ENCODE measurements around the gene LGALS12. TPM values are rescaled to one million over a fixed set of nuclear protein-coding genes. Genes with fewer than 3 reads are reported as not detected.
"Not testable (repeated sequence)": the region's sequence is repeated elsewhere in the genome, so short reads cannot be mapped to it uniquely, and the experiment has no call there.

LGALS12 gene
- total and polyA plus RNA-seq, 4 donors = 0.12 to 0.99 (median 0.66) TPM; not detected in 1

DNA sequence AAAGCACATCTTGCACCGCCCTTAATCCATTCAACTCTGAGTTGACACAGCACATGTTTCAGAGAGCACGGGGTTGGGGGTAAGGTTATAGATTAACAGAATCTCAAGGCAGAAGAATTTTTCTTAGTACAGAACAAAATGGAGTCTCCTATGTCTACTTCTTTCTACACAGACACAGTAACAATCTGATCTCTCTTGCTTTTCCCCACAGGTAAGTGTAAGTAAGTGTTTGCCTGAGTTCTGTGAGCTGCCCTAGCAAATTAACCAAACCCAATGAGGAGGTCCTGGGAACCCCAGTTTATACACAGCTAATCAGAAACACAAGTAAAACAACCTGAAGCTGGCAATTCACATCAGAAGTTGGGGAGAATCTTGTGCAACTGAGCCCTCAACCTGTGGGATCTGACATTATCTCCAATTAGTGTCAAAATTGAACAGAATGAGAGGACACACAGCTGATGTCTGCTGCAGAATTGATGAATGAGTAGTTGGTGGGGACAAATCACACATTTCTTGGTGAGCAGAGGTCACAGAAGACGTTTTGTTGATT, 22.9 kb downstream of the LGALS12 start:
- not testable (repeated sequence) for DNase-seq (ENCODE audit: low read depth in 4 of 6, low spot score in 6 of 6); H3K27ac ChIP-seq (ENCODE audit: low read depth, low read length); H3K4me1 ChIP-seq (ENCODE audit: control insufficient read depth, insufficient read depth, low read length); H3K4me3 ChIP-seq (ENCODE audit: low read depth, low read length); H3K27me3 ChIP-seq (ENCODE audit: control insufficient read depth, insufficient read depth, low read length); H3K9me3 ChIP-seq (ENCODE audit: control insufficient read depth, insufficient read depth, low read length); H3K36me3 ChIP-seq (ENCODE audit: control insufficient read depth, insufficient read depth, low read length)
- 69% methylated on average over 1 of the region's 3 CpGs for WGBS (ENCODE audit: insufficient coverage)

DNA sequence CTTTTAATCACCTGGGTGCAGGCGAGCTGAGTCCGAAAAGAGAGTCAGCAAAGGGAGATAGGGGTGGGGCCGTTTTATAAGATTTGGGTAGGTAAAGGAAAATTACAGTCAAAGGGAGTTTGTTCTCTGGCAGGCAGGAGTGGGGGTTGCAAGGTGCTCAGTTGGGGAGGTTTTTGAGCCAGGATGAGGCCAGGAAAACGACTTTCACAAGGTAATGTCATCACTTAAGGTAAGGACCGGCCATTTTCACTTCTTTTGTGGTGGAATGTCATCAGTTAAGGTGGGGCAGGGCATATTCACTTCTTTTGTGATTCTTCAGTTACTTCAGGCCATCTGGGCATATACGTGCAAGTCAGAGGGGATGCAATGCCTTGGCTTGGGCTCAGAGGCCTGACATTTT, 23.5 kb downstream of the LGALS12 start:
- WGBS (ENCODE audit: insufficient coverage) = 40% methylated on average over 5 of the region's 6 CpGs
- H3K27me3 ChIP-seq (ENCODE audit: control insufficient read depth, insufficient read depth, low read length); H3K4me3 ChIP-seq (ENCODE audit: low read depth, low read length); H3K9me3 ChIP-seq (ENCODE audit: control insufficient read depth, insufficient read depth, low read length); H3K4me1 ChIP-seq (ENCODE audit: control insufficient read depth, insufficient read depth, low read length); H3K36me3 ChIP-seq (ENCODE audit: control insufficient read depth, insufficient read depth, low read length); H3K27ac ChIP-seq (ENCODE audit: low read depth, low read length); DNase-seq (ENCODE audit: low read depth in 4 of 6, low spot score in 6 of 6): not testable (repeated sequence)

DNA sequence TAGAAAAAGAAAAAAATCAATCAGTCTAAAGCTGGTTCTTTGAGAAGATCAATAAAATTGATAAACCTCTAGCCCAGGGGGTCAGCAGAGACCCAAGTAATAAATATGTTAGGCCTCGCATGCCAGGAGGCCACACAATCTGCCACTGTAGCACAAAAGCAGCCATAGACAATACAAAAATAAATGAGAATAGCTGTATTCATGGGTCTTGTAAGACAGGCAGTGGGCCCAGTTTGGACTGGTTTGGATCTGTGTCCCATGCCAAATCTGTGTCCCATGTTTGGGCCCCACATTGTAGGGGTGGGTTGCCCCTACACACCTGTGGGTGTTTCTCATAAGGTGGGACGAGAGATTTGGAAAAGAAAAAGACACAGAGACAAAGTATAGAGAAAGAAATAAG, 24.1 kb downstream of the LGALS12 start:
- Histone ChIP-seq H3K36me3 (ENCODE audit: control insufficient read depth, insufficient read depth, low read length) (no peaks in the 10 kb centered on the region), H3K4me3 (ENCODE audit: low read depth, low read length) (no peak overlapping the region), H3K27me3 (ENCODE audit: control insufficient read depth, insufficient read depth, low read length) (no peaks in the 10 kb centered on the region), H3K9me3 (ENCODE audit: control insufficient read depth, insufficient read depth, low read length) (no peaks in the 10 kb centered on the region), H3K27ac (ENCODE audit: low read depth, low read length) (no peak overlapping the region), H3K4me1 (ENCODE audit: control insufficient read depth, insufficient read depth, low read length) (no peaks in the 10 kb centered on the region)
- DNase-seq (ENCODE audit: low read depth in 4 of 6, low spot score in 6 of 6) = no peak
- no CpG with 5 or more reads among the region's 2 CpGs for WGBS (ENCODE audit: insufficient coverage)

DNA sequence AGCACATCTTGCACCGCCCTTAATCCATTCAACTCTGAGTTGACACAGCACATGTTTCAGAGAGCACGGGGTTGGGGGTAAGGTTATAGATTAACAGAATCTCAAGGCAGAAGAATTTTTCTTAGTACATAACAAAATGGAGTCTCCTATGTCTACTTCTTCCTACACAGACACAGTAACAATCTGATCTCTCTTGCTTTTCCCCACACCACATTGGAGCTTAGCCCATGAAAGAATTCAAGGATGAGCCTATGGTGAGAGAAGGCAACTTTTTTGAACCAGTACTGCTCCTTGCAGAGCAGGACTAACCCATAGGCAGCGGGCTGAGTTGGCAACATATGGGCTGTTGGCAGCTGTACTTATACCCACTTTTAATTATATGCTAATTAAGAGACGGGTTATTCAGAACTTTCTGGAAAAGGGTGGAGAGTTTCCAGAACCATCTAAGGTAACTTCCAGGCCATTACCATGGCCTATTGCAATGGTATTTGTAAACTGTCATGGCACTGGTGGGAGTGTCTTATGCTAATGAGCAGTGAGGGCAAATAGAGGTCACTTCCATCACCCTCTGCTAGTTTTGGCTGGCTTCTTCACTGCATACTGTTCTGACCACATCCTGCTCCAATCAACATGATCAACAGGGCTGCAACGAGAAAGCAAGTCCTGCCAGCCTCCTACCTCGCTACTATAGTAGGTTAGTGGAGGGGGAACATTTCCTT, 25.3 kb downstream of the LGALS12 start:
- WGBS (ENCODE audit: insufficient coverage) = no CpG with 5 or more reads among the region's 6 CpGs
- H3K4me3 ChIP-seq (ENCODE audit: low read depth, low read length); DNase-seq (ENCODE audit: low read depth in 4 of 6, low spot score in 6 of 6); H3K27me3 ChIP-seq (ENCODE audit: control insufficient read depth, insufficient read depth, low read length); H3K27ac ChIP-seq (ENCODE audit: low read depth, low read length); H3K4me1 ChIP-seq (ENCODE audit: control insufficient read depth, insufficient read depth, low read length); H3K9me3 ChIP-seq (ENCODE audit: control insufficient read depth, insufficient read depth, low read length); H3K36me3 ChIP-seq (ENCODE audit: control insufficient read depth, insufficient read depth, low read length): not testable (repeated sequence)

DNA sequence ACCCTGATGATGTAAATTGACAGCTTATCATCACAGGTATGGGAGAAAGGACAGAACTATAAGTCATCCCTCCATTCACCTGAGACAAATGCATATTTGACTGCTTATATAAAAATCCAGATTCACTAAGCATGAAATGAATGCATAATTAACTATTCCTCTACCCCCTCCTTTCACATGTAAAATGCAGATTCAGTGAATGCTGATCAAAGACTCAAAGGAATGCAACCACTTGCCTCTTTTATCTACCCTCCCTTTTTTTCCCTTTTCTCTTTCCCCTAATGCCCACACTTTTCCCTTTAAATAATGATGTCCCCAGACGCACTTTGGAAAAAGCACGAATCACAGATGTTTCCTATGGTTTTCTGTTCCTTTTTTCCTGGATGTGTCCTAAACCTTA, 26.2 kb downstream of the LGALS12 start:
- WGBS (ENCODE audit: insufficient coverage) = 25% methylated on average over 2 of the region's 2 CpGs
- no peaks in the 10 kb centered on the region for H3K9me3 ChIP-seq (ENCODE audit: control insufficient read depth, insufficient read depth, low read length)
- H3K4me3 ChIP-seq (ENCODE audit: low read depth, low read length) = no peak overlapping the region
- no peaks in the 10 kb centered on the region for H3K27me3 ChIP-seq (ENCODE audit: control insufficient read depth, insufficient read depth, low read length)
- no peaks in the 10 kb centered on the region for H3K36me3 ChIP-seq (ENCODE audit: control insufficient read depth, insufficient read depth, low read length)
- no peak overlapping the region for H3K27ac ChIP-seq (ENCODE audit: low read depth, low read length)
- DNase-seq (ENCODE audit: low read depth in 4 of 6, low spot score in 6 of 6) = no peak
- peaks cover 13% of the 10 kb centered on the region for H3K4me1 ChIP-seq (ENCODE audit: control insufficient read depth, insufficient read depth, low read length)

DNA sequence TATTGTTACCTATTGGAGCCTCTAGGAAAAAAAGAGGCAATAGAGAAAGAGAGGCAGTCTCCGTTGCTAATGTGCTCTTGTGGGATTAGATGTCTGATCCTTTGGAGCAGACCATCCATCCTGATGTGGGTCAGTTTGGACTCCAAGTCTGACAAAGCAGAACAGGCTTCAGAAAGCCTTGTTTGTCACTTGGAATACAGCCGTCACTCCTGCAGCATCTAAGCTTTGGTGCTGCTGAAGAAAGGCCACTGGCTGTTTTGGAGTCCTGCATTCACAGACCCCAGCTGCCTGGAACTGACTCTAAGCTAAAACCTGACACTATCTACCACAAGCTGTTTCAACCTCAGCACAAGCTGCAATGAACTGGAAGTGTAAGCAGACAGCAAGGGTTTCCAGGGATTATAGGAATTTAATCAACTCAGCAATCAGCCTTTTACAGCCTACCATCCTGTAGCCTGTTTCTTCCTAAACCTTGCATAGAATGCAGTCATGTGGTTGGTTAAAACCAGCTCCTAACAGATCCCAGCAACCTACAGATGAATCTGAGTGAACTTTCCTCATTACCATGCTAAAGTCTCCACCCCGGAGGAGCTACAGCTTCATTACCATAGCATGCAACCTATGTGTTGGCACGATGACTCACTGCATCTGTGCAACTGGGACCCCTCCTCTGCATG, 27.1 kb downstream of the LGALS12 start:
- no peak for DNase-seq (ENCODE audit: low read depth in 4 of 6, low spot score in 6 of 6)
- peaks cover 21% of the 10 kb centered on the region for H3K4me1 ChIP-seq (ENCODE audit: control insufficient read depth, insufficient read depth, low read length)
- H3K4me3 ChIP-seq (ENCODE audit: low read depth, low read length) = no peak overlapping the region
- no peaks in the 10 kb centered on the region for H3K27me3 ChIP-seq (ENCODE audit: control insufficient read depth, insufficient read depth, low read length)
- no peaks in the 10 kb centered on the region for H3K36me3 ChIP-seq (ENCODE audit: control insufficient read depth, insufficient read depth, low read length)
- no peak overlapping the region for H3K27ac ChIP-seq (ENCODE audit: low read depth, low read length)
- no peaks in the 10 kb centered on the region for H3K9me3 ChIP-seq (ENCODE audit: control insufficient read depth, insufficient read depth, low read length)
- 51% methylated on average over 4 of the region's 4 CpGs for WGBS (ENCODE audit: insufficient coverage)

DNA sequence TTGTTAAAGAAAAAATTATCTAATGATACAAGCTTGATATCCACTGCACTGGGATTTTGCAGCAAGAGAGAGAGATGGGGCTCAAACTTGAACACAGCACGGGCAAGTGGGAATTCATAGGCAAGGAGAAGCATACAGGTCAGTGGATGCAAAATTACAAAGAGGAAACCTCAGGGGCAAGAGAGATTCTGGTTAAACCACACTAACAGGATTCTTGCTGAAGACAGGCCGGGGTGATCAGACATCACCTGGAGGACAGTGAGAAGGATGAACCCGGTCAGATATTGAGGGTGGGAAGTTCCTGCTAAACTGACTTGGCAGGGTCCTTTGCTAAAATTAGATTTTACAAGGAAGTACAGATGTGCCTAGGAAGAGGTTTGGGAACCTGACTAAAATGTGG, 28.2 kb downstream of the LGALS12 start:
- no peaks in the 10 kb centered on the region for H3K9me3 ChIP-seq (ENCODE audit: control insufficient read depth, insufficient read depth, low read length)
- H3K36me3 ChIP-seq (ENCODE audit: control insufficient read depth, insufficient read depth, low read length) = no peaks in the 10 kb centered on the region
- peaks cover 30% of the 10 kb centered on the region for H3K4me1 ChIP-seq (ENCODE audit: control insufficient read depth, insufficient read depth, low read length)
- H3K27ac ChIP-seq (ENCODE audit: low read depth, low read length) = no peak overlapping the region
- WGBS (ENCODE audit: insufficient coverage) = 100% methylated on average over 3 of the region's 3 CpGs
- no peaks in the 10 kb centered on the region for H3K27me3 ChIP-seq (ENCODE audit: control insufficient read depth, insufficient read depth, low read length)
- H3K4me3 ChIP-seq (ENCODE audit: low read depth, low read length) = no peak overlapping the region
- DNase-seq (ENCODE audit: low read depth in 4 of 6, low spot score in 6 of 6) = no peak

DNA sequence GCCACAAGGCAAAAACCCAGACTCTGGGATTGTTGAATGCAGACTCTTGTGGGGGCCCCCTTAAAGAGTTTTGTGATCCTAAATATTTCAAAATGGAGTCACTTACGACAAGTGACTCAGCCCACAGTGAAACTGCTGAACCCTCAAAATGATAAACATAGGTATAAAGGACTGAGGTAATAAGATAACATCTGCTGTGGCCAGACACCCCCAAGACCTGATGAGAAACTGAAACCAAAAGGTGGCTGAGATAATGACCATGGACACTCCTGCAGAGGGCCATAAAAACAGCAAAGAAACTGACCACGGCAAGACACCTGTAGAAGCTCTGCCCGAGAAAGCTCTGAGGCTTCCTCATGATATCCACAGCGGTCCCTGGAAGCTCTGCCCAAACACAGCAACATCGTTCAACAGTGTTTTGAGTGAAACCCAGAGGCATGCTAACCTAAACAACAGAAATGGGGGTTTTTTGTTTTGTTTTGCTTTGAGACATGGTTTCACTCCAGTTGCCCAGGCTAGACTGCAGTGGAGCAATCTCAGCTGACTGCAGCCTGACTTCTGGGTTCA, 29.1 kb downstream of the LGALS12 start:
- H3K4me3 ChIP-seq (ENCODE audit: low read depth, low read length) = no peak overlapping the region
- no peaks in the 10 kb centered on the region for H3K27me3 ChIP-seq (ENCODE audit: control insufficient read depth, insufficient read depth, low read length)
- WGBS (ENCODE audit: insufficient coverage) = 83% methylated on average over 1 of the region's 5 CpGs
- DNase-seq (ENCODE audit: low read depth in 4 of 6, low spot score in 6 of 6) = no peak
- peaks cover 30% of the 10 kb centered on the region for H3K4me1 ChIP-seq (ENCODE audit: control insufficient read depth, insufficient read depth, low read length)
- H3K36me3 ChIP-seq (ENCODE audit: control insufficient read depth, insufficient read depth, low read length) = no peaks in the 10 kb centered on the region
- no peaks in the 10 kb centered on the region for H3K9me3 ChIP-seq (ENCODE audit: control insufficient read depth, insufficient read depth, low read length)
- H3K27ac ChIP-seq (ENCODE audit: low read depth, low read length) = no peak overlapping the region

DNA sequence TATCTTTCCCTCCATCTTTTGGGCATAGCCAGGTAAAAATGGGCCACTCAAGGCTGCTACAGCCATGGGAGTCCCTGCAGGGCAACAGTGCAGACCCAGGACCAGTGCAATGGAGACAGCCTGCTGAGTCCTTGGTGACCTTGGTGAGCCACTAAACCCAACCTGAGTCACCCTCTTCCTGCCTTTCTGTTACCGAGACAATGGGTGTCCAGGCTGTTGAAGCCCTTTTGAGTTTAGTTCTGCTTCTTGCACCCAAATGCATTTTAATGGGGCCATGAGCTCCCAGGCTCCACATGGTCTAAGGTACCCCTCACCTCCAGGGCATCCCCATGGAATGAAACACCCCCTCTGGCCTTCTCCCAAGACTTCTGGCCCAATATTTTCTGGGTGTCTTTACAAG, 29.9 kb downstream of the LGALS12 start:
- H3K27me3 ChIP-seq (ENCODE audit: control insufficient read depth, insufficient read depth, low read length) = no peaks in the 10 kb centered on the region
- peaks cover 30% of the 10 kb centered on the region for H3K4me1 ChIP-seq (ENCODE audit: control insufficient read depth, insufficient read depth, low read length)
- H3K27ac ChIP-seq (ENCODE audit: low read depth, low read length) = no peak overlapping the region
- WGBS (ENCODE audit: insufficient coverage) = 91% methylated on average over 1 of the region's 1 CpG
- H3K4me3 ChIP-seq (ENCODE audit: low read depth, low read length) = no peak overlapping the region
- no peak for DNase-seq (ENCODE audit: low read depth in 4 of 6, low spot score in 6 of 6)
- H3K36me3 ChIP-seq (ENCODE audit: control insufficient read depth, insufficient read depth, low read length) = no peaks in the 10 kb centered on the region
- no peaks in the 10 kb centered on the region for H3K9me3 ChIP-seq (ENCODE audit: control insufficient read depth, insufficient read depth, low read length)
